Stimulated activated CD4-positive, alpha-beta T cell treated with anti-CD3 and anti-CD28 coated beads, Interleukin-1b, Interleukin-23, amount 100 ng/mL, for 24 hours (primary cell): Measurements from ENCODE around the gene SSPN.

ENCODE experiments used
- DNase-seq, 4 experiments: peaks; one replicate each; pipeline ENCODE4 v3.0.0-alpha.2; 2020; ENCODE audit warnings: low read depth in 4 of 4, low spot score in 1 of 4

The SSPN gene

GRCh38 chr12:26281320-26281719, 85.9 kb downstream of the SSPN start:
- no peak for DNase-seq

DNA sequence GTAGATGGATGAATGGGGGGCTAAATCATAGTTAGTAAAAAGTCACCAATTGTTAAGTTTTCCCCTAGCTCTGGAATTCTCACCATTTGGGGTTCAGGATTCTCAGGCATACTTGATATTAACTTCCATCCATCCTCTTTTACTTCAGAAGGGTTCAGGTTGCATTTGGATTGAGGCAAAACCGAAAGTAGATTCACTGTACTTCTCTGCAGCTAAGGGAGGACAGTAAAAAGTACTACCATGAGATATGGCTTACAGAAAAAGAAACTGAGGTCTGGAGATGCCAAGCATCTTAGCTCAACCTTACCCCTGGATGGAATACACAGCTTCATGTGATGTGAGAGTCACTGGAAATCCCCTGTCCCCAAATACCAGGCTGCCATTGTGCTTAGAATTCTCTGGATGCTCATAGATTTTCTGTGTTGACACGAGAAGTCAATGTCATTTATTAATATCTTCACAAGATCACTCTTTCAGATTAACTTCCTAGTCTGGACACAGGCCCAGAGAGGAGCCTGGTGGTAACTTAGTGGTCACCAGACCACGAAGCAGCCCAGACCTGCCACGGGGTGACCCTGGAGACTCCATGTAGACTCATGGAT, 87.1 kb downstream of the SSPN start:
- DNase-seq = no peak

DNA sequence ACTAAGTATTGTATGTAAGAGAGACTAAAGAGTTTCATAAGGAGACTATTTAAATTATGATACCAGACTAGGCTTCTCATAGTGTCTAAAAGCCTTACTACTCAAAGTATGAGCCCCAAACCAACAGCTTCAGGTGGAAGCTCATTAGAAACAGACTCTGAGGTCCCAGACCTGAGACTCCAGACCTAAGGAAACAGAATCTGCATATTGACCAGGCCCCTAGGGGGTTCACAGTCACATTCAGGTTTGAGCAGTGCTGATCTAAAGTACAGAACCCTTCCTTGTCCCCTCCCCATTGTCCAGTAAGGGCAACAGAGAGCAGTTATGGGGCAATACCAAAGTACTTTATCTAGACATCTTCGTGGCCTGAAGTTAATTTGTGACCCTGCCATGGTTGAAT, 87.7 kb downstream of the SSPN start:
- no peak for DNase-seq

DNA sequence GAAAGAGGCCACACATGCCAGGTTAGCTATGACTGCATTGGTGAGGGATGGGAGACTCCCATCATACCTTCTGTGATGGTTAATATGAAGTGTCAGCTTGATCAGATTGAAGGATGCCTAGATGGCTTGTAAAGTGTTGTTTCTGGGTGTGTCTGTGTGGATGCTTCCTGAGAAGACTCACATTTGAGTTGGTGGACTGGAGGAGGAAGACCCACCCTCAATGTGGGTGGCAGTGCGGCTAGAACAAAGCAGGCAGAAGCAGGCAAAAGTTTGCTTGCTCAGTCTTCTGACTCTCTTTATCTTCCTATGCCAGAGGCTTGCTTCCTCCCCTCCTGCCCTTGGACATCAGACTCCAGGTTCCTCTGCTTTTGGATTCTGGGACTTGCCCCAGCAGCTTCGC, 88.2 kb downstream of the SSPN start:
- DNase-seq = no peak

DNA sequence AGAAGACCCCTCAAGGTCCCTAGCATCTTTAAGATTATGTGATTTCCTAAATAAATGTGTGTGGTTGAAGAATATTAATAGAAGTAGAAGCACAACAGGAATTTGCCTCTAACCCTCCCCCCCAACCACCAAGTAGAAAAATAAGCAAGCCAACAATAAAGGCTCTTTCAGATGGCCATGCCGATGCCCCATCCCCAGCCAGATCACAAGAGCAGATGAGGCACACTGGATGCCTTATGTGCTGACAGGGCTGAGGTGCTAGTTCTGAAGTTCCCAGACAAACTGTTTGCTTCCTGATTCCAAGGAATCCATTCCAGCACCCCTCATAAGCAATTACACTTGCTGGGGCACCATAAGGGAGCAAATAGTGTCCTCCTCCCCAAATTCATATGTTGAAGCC, 90.0 kb downstream of the SSPN start:
- no peak for DNase-seq

DNA sequence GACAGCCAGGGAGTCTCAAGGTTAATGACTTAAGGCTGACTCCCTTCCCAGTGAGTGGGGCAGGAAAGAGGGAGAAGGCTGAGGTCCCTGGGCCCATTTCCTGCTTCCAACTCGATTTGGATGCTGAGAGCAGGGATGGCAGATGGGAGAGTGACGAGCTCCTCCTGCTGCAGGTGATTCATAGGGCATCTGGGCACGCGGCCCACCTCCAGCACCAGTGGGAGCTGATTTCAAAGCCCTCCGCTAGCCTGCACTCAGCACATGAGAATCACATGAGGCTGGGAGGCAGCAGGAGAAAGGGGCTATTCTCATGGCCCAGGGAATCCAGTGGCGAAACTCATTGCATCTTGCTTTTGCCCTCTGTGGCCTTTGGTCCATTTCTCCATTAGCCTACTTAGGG, 90.8 kb downstream of the SSPN start:
- no peak for DNase-seq

- DNase-seq = no peak
Observed at GRCh38 chr12:26287671-26288381, 92.5 kb downstream of the SSPN start.

- DNase-seq = no peak
Observed at GRCh38 chr12:26290565-26290964, 95.2 kb downstream of the SSPN start.

DNA sequence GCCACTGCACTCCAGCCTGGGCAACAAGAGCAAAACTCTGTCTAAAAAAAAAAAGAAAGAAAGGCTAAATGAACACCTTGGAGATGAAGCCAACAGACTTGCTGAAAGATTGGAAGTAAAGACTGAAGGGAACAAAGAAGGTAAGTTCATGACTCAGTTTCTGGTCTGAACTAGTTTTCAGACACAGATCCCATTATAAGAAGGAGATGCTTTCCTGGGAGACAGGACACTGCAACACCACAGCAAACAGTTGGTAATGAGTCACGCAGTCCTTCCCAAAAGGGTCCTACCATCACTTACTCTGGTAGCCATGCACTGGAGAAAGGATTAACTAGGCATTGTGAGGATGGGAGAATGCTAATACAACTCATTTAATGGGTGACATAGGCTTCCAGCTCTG, 97.2 kb downstream of the SSPN start:
- no peak for DNase-seq

DNA sequence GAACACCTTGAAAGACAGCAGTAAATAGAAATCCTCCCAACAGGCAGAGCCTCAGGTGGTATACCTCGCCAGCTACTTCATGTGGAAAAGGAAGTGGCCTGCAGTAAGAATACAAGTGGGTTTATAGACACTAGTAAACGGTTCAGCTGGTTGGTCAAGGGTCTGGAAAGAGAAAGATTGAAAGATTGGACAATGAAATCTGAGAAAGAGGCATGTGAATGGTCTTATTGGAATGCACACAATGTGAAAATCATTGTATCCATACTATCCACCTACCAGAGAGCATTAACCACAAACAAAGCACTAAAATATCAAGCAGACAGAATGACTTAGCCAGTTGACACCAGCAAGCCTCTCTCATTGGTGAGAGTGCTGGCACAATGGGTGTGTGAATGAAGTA, 98.2 kb downstream of the SSPN start:
- DNase-seq = no peak

DNA sequence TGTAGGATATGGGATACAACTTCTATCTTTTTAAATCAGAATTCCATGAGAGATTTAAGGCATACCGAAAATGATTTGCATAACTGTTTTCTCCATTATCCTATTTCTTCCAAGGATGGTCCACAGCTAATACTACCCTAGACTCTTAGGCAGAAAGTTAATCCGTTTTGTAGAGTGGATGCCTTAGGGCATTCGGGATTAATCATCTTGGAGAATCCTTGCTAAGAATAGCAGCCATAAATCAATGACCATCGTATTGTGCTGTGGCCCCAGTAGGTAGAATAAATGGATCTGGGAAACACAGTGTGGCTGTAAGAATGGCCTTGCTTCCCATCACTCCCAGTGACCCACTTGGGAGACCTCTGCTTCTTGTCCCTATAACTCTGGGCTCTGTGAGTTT, 99.6 kb downstream of the SSPN start:
- DNase-seq = no peak

GRCh38 chr12:26297396-26298070, 102.2 kb downstream of the SSPN start:
- DNase-seq = no peak

GRCh38 chr12:26298785-26299621, 103.6 kb downstream of the SSPN start:
- DNase-seq = no peak

GRCh38 chr12:26299751-26300150, 104.4 kb downstream of the SSPN start:
- DNase-seq = no peak
